ENCODE data around the gene XPC.
"Not testable (repeated sequence)": the region's sequence is repeated elsewhere in the genome, so short reads cannot be mapped to it uniquely, and the experiment has no call there.

XPC gene

DNA sequence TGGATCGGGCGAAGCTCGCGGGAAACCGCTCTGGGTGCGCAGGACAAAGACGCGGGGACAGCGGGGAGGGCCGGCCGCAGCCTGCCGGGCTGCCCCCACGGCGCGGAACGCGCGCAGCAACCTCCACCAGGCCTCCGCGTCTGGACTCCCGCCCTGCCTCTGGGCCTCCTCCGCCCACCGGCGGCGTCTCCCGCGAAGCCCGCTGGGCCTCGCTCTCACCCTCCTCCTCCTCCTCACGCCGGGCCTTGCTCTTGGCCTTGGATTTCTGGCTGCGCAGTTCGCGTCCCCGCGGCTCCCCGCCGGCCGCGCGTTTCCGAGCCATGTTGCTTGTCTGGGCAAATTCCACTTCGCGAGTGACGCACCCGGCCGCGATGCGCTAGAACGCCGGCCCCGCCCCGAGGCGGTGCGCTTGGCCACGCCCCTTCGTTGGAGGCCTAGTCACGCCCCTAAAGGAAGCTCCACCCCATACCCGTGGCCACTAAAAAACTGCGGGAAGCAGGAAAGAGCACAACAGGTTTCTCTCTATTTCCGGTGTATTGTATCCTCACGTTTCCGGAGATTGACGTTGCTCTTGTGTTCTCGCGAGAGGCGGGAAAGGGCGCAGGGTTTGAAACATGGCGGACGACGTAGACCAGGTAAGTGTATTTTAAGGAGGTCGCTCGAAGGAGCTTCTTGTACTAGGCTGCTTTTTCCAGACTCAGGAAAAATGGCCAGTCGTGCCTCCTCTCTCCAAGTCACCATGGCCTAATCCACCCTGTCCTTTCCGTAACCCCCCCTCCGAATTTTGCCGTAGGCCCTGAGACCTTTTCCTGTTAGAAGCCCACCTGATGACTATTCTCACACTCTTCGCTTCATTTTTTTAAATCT lies at the start of gene XPC, which contains the start of gene LSM3:
TSS of gene XPC (minus strand) at position 355 of the 867 bp plus-strand sequence. CDS start at position 322, 33 bp downstream.
TSS of gene LSM3 (plus strand) at position 571 of the 867 bp plus-strand sequence. CDS start at position 615, 44 bp downstream.
- TF ChIP-seq, protein P1, sequence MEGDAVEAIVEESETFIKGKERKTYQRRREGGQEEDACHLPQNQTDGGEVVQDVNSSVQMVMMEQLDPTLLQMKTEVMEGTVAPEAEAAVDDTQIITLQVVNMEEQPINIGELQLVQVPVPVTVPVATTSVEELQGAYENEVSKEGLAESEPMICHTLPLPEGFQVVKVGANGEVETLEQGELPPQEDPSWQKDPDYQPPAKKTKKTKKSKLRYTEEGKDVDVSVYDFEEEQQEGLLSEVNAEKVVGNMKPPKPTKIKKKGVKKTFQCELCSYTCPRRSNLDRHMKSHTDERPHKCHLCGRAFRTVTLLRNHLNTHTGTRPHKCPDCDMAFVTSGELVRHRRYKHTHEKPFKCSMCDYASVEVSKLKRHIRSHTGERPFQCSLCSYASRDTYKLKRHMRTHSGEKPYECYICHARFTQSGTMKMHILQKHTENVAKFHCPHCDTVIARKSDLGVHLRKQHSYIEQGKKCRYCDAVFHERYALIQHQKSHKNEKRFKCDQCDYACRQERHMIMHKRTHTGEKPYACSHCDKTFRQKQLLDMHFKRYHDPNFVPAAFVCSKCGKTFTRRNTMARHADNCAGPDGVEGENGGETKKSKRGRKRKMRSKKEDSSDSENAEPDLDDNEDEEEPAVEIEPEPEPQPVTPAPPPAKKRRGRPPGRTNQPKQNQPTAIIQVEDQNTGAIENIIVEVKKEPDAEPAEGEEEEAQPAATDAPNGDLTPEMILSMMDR (conservative IDR thresholded peaks at IDR 0.05; ENCODE audit: low read depth), result no peak
- CTCF ChIA-PET, result interaction anchor here (0.5 to 0.7 kb wide), 3 partner anchors 53 to 290 kb away, joined by 3 to 4 read pairs (median 3); no protein-coding TSS in a partner anchor
- POLR2A ChIA-PET (ENCODE audit: low non-redundant PET), result no interaction called here
- H3K27ac ChIP-seq, result peak within 1 kb of the TSS; percentile 94
- DNase-seq (ENCODE audit: low spot score), result peak; percentile 89

- ChIA-PET CTCF (no interaction called here), POLR2A (ENCODE audit: low non-redundant PET) (no interaction called here)
- TF ChIP-seq, protein P1 (conservative IDR thresholded peaks at IDR 0.05; ENCODE audit: low read depth), result no peak
- H3K27ac ChIP-seq, result no peak overlapping the region
- DNase-seq (ENCODE audit: low spot score), result no peak
Observed at GRCh38 chr3:14227856-14228255, 49.5 kb upstream of the XPC start.

GRCh38 chr3:14226351-14226750 lies 48.0 kb upstream of the XPC start:
- POLR2A ChIA-PET (ENCODE audit: low non-redundant PET); H3K27ac ChIP-seq; CTCF ChIA-PET; DNase-seq (ENCODE audit: low spot score): not testable (repeated sequence)

DNA sequence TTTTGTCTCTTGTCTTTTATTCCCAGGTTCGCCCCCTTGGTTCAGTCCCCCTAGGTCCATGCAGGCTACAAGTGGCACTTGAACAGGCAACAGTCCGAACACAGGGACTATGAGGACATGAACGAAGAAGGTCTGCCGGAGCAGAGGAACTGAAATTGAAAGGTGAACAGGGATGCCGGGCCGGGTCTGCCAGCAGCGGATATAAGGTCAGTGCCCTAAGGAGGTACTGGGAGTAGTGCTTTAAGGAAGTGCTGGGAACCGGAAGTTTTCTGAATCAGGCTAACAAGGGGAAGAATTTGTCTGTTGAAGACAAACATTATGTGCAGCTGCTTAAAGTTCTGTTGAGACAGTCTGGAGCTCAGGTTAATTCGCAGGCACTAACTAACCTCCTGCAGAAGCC lies 47.0 kb upstream of the XPC start:
- TF ChIP-seq, protein P1 (conservative IDR thresholded peaks at IDR 0.05; ENCODE audit: low read depth), result no peak
- POLR2A ChIA-PET (ENCODE audit: low non-redundant PET), result no interaction called here
- no peak for DNase-seq (ENCODE audit: low spot score)
- no peak overlapping the region for H3K27ac ChIP-seq
- CTCF ChIA-PET, result no interaction called here

DNA sequence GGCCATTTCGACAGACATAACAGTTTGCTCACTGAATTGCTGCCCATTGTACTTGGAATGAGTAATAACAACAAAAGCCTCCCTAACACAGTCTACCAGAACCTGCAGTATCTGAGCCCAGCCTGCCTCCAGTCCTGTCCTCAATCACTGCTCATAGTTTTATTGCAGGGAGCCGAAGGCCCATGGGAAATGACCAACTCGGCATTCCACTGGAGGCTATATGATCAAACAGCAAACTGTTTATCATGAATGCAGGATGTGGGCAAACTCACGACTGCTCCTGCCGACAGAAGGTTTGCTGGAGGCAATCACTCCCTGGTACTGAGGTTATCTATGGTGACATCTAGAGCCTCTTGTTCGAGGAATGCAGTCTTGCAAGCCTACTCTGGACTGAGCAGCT lies 46.5 kb upstream of the XPC start:
- DNase-seq (ENCODE audit: low spot score), result no peak
- CTCF ChIA-PET, result no interaction called here

DNA sequence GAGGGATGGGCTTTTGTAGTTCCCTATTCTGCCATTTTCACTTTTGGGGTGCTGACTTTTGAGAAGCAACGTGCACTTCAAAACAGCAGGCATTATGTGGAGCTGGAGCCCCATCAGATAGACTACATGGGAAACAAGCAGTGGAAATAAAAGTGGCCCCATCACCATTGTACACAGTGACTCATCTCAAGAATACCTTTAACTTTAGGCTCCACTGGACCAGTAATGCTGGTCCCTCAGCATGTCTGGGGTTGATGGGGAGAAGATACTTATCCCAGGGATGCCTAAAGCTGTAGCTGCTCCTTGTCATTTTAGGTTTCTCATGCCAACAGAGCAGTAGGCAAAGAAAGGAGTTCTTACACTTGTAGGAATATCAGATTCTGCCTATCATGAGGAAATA lies 45.2 kb upstream of the XPC start:
- no peak overlapping the region for H3K27ac ChIP-seq
- ChIA-PET POLR2A (ENCODE audit: low non-redundant PET) (no interaction called here), CTCF (interaction anchor here (0.6 to 1.0 kb wide), 2 partner anchors 20 to 143 kb away, joined by 4 read pairs; no protein-coding TSS in a partner anchor)
- TF ChIP-seq, protein P1 (conservative IDR thresholded peaks at IDR 0.05; ENCODE audit: low read depth), result no peak
- DNase-seq (ENCODE audit: low spot score), result no peak

More for the DNA sequence above, 46.5 kb upstream of the XPC start:
- TF ChIP-seq, protein P1 (conservative IDR thresholded peaks at IDR 0.05; ENCODE audit: low read depth), result no peak
- no peak overlapping the region for H3K27ac ChIP-seq
- POLR2A ChIA-PET (ENCODE audit: low non-redundant PET), result no interaction called here
